AG04450 (cell line): ENCODE measurements around the gene C15orf39. TPM values are rescaled to one million over a fixed set of nuclear protein-coding genes. Genes with fewer than 3 reads are reported as not detected.
"Not testable (repeated sequence)": the region's sequence is repeated elsewhere in the genome, so short reads cannot be mapped to it uniquely, and the experiment has no call there.

Source experiments
- CTCF ChIA-PET: fragments of 300-600, 350-600 bp; formaldehyde crosslinking; extraction: SDS; loops from one replicate; lab custom pipeline; 2022; ENCODE audit warnings: antibody characterized with exemption, inconsistent platforms; lab: Charles Lee
- POLR2A ChIA-PET: fragments of 350-600 bp; formaldehyde crosslinking; extraction: SDS; loops from one replicate; lab custom pipeline; 2021; ENCODE audit warnings: antibody characterized with exemption, inconsistent platforms; lab: Yijun Ruan, JAX
- DNase-seq: peaks from one replicate; pipeline ENCODE4 v3.0.0-alpha.2; 2011; ENCODE audit warnings: low read depth, low spot score
- H3K27ac ChIP-seq: one replicate; pipeline ENCODE4 v1.5.1; 2012; ENCODE audit warnings: low read depth, low read length, control low read depth
- H3K27me3 ChIP-seq: one replicate; pipeline ENCODE4 v1.6.0; 2012; ENCODE audit warnings: low read length; ENCODE audit not compliant: control insufficient read depth, insufficient read depth
- H3K4me3 ChIP-seq: 2 replicates; pipeline ENCODE4 v1.5.1; 2011; ENCODE audit warnings: mild to moderate bottlenecking, low read depth, low read length, control low read depth
- H3K9me3 ChIP-seq: 2 replicates; pipeline ENCODE4 v1.5.1; 2012; ENCODE audit warnings: low read length; ENCODE audit not compliant: control insufficient read depth, insufficient read depth
- polyA plus RNA-seq: library from polyadenylated mRNA; depleted of rRNA; stranded (reverse); fragments of >200 nt; gene quantifications from 2 replicates; pipeline ENCODE4 v1.2.3, GENCODE V29; 2011
- TF ChIP-seq, protein P1 (sequence below): IDR thresholded peaks from 2 replicates; pipeline ENCODE4 v1.5.1; 2011; ENCODE audit warnings: low read depth, low read length, control low read depth, inconsistent platforms

C15orf39 gene
- polyA plus RNA-seq, 1 experiment = 2.1 TPM

DNA sequence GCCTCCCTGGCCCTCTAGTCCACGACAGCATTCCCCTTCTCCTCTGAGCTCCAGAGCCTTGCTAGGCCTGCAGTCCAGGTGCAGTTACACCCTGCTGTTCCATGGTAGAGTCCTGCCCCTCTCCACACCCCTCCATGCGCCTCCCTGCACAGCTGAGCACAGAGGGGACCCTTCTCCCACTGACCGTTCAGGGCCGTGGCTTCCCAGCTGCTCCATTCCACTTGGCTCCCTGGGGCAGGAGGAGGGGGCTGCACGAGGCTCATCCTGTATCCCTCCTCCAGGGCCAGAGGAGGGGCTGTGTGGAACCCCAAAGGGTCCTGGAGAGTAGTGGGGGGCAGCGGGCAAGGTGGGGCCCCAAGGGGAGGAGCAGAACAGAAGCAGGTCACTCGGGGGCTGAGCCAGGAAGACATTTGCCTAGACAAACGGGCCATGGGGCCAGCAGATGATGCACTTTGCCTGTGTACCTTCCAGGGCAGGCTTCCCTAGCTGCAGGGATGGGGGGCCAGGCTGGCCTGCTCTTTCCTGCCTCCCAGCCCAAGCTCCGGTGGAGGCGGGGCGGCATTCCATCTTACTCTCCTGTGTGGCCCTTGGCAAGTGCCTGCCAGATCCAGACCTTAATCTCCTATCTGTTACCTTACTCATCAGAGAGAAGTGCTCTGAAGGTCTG is 35.8 kb downstream of the C15orf39 start:
- ChIA-PET CTCF (no interaction called here), POLR2A (no interaction called here)
- Histone ChIP-seq H3K4me3 (no peak overlapping the region), H3K9me3 (no peaks in the 10 kb centered on the region; the same call in 1 of the 2 replicates), H3K27me3 (peaks cover 41% of the 10 kb centered on the region), H3K27ac (no peak overlapping the region)
- TF ChIP-seq, protein P1, sequence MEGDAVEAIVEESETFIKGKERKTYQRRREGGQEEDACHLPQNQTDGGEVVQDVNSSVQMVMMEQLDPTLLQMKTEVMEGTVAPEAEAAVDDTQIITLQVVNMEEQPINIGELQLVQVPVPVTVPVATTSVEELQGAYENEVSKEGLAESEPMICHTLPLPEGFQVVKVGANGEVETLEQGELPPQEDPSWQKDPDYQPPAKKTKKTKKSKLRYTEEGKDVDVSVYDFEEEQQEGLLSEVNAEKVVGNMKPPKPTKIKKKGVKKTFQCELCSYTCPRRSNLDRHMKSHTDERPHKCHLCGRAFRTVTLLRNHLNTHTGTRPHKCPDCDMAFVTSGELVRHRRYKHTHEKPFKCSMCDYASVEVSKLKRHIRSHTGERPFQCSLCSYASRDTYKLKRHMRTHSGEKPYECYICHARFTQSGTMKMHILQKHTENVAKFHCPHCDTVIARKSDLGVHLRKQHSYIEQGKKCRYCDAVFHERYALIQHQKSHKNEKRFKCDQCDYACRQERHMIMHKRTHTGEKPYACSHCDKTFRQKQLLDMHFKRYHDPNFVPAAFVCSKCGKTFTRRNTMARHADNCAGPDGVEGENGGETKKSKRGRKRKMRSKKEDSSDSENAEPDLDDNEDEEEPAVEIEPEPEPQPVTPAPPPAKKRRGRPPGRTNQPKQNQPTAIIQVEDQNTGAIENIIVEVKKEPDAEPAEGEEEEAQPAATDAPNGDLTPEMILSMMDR = no peak
- DNase-seq = no peak

DNA sequence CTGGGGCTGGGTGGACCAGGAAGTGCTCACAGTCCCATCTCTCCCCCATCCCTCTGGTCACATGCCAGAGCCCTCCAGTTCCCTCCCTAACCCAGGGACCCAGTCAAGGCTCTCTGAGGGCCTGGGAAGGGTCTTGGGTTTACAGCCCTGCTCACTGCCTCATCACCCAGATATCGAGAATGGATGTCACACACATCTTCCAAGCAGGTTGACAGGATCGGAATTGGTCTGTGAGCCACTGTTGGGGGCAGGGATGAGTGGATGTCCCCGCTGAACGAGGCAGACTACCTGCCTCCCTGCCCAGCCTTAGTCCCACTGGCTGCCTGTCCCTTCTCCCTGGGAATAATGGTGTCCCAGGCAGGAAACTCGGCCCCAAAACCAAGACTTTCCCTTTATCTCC is 36.5 kb downstream of the C15orf39 start:
- no peak for DNase-seq
- CTCF ChIA-PET = no interaction called here

DNA sequence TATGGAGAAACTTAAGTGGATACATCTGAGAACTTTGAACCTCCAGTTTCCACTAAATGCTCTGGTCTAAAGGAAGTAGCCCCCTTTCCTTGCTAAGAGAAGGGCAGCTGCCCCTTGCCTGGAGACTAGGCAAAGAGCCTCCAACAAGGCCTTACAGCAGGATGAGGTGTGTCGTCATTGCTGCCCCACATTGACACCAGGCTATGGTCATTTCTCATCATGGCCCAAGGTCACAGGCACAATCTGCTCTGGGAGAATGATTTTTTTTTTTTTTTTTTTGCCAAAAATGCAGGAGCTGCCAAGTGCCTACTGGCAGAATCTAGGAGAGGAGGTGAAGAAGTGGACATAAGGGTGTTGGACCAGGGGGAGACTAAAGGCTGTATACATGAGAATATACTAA is 44.1 kb downstream of the C15orf39 start:
- peaks cover 28% of the 10 kb centered on the region for H3K27me3 ChIP-seq

More for the DNA sequence above, 36.5 kb downstream of the C15orf39 start:
- TF ChIP-seq, protein P1 = no peak
- POLR2A ChIA-PET = no interaction called here
- Histone ChIP-seq H3K9me3 (no peaks in the 10 kb centered on the region; the same call in 1 of the 2 replicates), H3K27ac (no peak overlapping the region), H3K4me3 (no peak overlapping the region), H3K27me3 (peaks cover 37% of the 10 kb centered on the region)

DNA sequence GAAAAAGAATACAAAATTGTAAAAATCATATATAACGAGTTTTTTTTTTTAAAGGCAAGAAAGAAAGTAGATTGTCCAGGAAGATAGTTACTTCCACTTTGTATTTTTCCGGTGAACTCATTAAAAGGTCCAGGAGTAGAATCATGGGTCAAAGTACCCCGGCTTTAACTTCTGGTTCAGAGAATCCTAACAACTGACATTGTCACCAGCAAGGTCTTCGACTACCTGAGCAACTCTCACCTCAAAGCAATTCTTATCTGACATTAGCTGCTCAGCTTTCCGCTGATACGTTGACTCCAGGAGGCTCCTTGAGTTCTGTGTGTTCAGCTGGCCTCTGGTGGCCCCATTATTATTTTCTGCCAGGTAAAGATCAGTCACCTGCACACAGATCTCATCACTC is 47.3 kb downstream of the C15orf39 start:
- H3K4me3 ChIP-seq, POLR2A ChIA-PET, CTCF ChIA-PET, H3K27ac ChIP-seq, H3K9me3 ChIP-seq, DNase-seq: not testable (repeated sequence)
- H3K27me3 ChIP-seq = peaks cover 41% of the 10 kb centered on the region

More for the DNA sequence above, 44.1 kb downstream of the C15orf39 start:
- H3K27ac ChIP-seq, H3K4me3 ChIP-seq, DNase-seq, H3K9me3 ChIP-seq, POLR2A ChIA-PET: not testable (repeated sequence)
- CTCF ChIA-PET = interaction anchor here (0.7 kb wide), 1 partner anchor 1222 kb away, joined by 4 read pairs; no protein-coding TSS in a partner anchor

DNA sequence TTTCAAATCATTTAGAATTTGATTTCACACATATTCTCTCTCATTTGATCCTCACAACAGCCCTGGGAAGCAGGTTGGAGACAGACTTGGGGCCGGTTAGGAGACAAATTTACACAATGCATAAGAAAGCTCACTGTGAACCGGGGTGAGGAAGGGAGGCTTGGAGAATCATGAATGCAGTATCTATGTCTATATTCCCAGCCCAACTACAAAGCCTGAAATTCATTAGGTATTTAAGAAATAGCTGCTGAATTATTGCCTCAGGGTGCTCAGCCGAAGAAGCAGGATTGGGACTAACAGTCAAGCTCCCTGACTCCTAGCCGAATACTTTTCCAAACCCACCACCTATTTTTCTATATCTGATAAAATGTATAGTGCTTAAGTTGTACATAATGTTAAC is 48.0 kb downstream of the C15orf39 start:
- TF ChIP-seq, protein P1 = no peak
- DNase-seq = no peak
- ChIA-PET CTCF (no interaction called here), POLR2A (no interaction called here)
- Histone ChIP-seq H3K27ac (no peak overlapping the region), H3K9me3 (no peaks in the 10 kb centered on the region), H3K27me3 (peaks cover 41% of the 10 kb centered on the region), H3K4me3 (no peak overlapping the region)

DNA sequence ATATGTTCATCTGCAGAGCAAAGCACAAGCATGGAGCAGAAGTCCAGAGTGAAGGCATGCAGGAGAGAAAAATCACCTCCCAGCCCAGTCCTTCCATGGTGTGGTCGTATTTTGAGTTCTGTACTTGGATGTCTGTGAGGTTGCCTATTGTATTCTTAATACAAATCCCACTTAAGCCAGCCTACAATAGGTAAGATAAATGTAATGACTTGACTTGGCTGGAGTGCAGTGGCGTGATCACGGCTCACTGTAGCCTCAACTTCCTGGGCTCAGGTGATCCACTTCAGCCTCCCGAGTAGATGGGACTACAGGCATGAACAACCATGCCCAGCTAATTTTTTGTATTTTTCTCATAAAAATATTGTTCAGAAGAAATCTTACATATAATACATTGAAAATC is 49.7 kb downstream of the C15orf39 start:
- H3K27ac ChIP-seq, DNase-seq, POLR2A ChIA-PET, H3K9me3 ChIP-seq, H3K4me3 ChIP-seq, CTCF ChIA-PET: not testable (repeated sequence)
- H3K27me3 ChIP-seq = peaks cover 36% of the 10 kb centered on the region

DNA sequence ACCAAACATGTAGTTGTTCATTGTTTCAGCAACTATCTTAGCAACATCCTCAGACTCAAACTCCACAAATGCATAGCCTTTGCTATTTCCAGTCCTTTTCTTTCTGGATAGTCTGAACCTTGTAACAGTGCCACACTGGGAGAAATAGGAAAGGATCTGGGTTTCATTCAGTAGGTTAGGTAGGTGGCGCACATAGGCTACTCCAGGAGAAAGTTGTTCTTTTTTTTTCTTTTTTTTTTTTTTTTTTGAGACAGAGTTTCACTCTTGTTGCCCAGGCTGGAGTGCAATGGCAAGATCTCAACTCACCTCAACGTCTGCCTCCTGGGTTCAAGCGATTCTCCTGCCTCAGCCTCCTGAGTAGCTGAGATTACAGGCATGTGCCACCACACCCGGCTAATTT is 50.6 kb downstream of the C15orf39 start:
- DNase-seq, CTCF ChIA-PET, POLR2A ChIA-PET: not testable (repeated sequence)

DNA sequence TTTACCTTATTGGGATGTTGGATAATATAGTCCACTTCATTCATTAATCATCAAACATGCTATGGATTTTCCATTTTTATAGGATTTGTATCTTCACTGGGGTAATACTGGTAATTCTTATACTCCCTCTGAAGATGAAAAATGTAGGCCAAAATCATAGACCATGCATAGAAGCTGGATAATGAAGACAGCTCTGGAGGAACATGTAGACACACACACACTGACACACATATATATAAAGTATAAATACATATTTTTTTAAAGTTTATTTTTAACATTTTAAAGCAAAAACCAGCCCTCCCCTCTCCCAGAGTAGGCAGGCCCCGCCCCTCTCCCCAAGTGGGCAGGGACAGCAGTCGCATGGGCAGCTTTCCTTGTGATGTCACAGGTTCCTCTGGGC is 56.4 kb downstream of the C15orf39 start, which contains the start of gene GOLGA6C:
Gene GOLGA6C (plus strand): TSS at position 301 of the 400 bp plus-strand sequence. CDS start 265 bp downstream, outside the sequence.
- H3K27ac ChIP-seq, H3K9me3 ChIP-seq, H3K27me3 ChIP-seq, CTCF ChIA-PET, DNase-seq, POLR2A ChIA-PET, H3K4me3 ChIP-seq: not testable (repeated sequence)

More for the DNA sequence above, 50.6 kb downstream of the C15orf39 start:
- H3K27me3 ChIP-seq = peaks cover 36% of the 10 kb centered on the region
- H3K9me3 ChIP-seq, H3K4me3 ChIP-seq, H3K27ac ChIP-seq: not testable (repeated sequence)

DNA sequence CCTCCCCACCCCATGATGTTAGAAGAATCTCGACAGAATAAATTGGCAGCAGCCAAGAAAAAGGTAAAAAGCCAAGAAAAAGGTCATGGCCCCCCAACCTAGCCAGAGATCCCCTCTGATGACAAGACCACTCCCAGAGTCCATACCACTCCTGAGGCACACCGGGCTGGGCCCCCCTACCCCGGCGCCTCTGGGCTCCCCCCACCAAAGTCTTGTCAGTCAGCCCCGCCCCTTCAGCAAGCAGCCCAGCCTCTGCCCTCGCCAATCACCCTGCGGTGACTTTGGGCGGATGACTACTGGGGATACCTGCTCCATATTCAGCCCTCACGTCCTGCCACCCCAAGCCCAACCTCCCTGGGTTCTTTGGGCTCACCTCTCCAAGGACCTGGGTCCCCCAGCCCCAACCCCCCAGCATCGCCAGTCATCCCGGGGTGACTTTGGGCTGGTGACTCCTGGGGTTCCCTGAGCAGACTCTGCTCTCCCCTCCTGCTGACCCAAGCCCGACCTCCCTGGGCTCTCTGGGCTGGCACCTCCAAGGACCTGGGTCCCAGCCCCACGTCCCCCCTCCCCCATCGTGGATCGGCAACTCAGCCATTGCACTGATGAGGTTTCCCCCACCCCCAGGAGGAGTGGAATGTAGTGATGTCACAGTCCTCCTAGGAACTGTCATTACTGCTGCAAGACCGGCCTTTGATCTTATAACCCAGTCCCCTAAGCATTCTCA is 57.1 kb downstream of the C15orf39 start:
- not testable (repeated sequence) for H3K27ac ChIP-seq

More for the DNA sequence above, 57.1 kb downstream of the C15orf39 start:
- CTCF ChIA-PET, DNase-seq, H3K9me3 ChIP-seq, H3K27me3 ChIP-seq, POLR2A ChIA-PET, H3K4me3 ChIP-seq: not testable (repeated sequence)
